Heart right ventricle (tissue), 16 donors: ENCODE measurements around the gene RTTN. TPM values are rescaled to one million over a fixed set of nuclear protein-coding genes. Genes with fewer than 3 reads are reported as not detected.

Experiments
- ATAC-seq, 8 donors: fragments of 200-7000 bp; cut with Tn5 transposase; one replicate each; pipeline ENCODE4 v1.9.1; 2020; ENCODE audit warnings: mild to moderate bottlenecking in 8 of 8, moderate library complexity in 8 of 8, moderate number of reproducible peaks in 1 of 8
- DNase-seq, 2 donors: peaks; one replicate each; pipeline ENCODE4 v3.0.0-alpha.2; 2020
- H3K27ac ChIP-seq, 10 donors: fragments of 200-600 bp; sonication (generic) in 2 of 10; one replicate each; pipeline versions ENCODE4 v1.5.0 to v1.8.0; 2020 to 2022; ENCODE audit warnings: mild to moderate bottlenecking in 3 of 10
- H3K27me3 ChIP-seq, 7 donors: fragments of 200-600 bp; one replicate each; pipeline ENCODE4 v1.8.0; 2021 to 2022; ENCODE audit warnings: mild to moderate bottlenecking in 2 of 7
- H3K36me3 ChIP-seq, 9 donors: fragments of 200-600 bp; sonication (generic) in 1 of 9; one replicate each; pipeline versions ENCODE4 v1.5.0 to v1.8.0; 2020 to 2022; ENCODE audit warnings: mild to moderate bottlenecking in 2 of 9
- H3K4me1 ChIP-seq, 9 donors: fragments of 200-600 bp; sonication (generic) in 1 of 9; one replicate each; pipeline versions ENCODE4 v1.5.0 to v1.8.0; 2020 to 2022; ENCODE audit warnings: mild to moderate bottlenecking in 4 of 9
- H3K4me3 ChIP-seq, 10 donors: fragments of 200-600 bp; sonication (generic) in 2 of 10; one replicate each; pipeline versions ENCODE4 v1.5.0 to v1.8.0; 2020 to 2022; ENCODE audit warnings: mild to moderate bottlenecking in 7 of 10, moderate library complexity in 2 of 10
- H3K9me3 ChIP-seq, 11 donors: fragments of 200-600 bp in 10 of 11; sonication (generic) in 2 of 11; one replicate each; pipeline versions ENCODE4 v1.5.0 to v1.8.0; 2013 to 2022; ENCODE audit warnings: mild to moderate bottlenecking in 2 of 11, control low read depth in 1 of 11, moderate library complexity in 1 of 11
- WGBS, 2 donors: extraction: QIAGEN DNeasy Blood & Tissue Kit; methylation state at CpG; one replicate each; pipeline ENCODE4 v1.1.7; 2013; ENCODE audit warnings: inconsistent platforms in 1 of 2; 5-methylcytosine and 5-hydroxymethylcytosine counted together
- intact Hi-C, 10 donors: fragments of 100-400 bp; cut with DNase I; formaldehyde crosslinking; loops; one replicate each; pipeline versions ENCODE4 v1.11.1 to v1.14.2; 2022
- polyA plus RNA-seq, 2 donors: library from polyadenylated mRNA; stranded (reverse); fragments of 200-250 nt; gene quantifications; one replicate each; pipeline ENCODE4 v1.2.3, GENCODE V29; 2013
- total RNA-seq, 10 donors: library from RNA; stranded (reverse); fragmentation: NEBNext Ultra II Directional in 3 of 10; extraction: Animal tissue kit (Norgen Biotek cat#: 25700) in 3 of 10; gene quantifications; one replicate each; pipeline versions ENCODE4 v1.2.1 to v1.2.4, GENCODE V29; 2021 to 2023
- TF ChIP-seq, protein P1 (sequence below), 9 donors: fragments of 200-600 bp; sonication (generic) in 2 of 9; IDR thresholded peaks; one replicate each; pipeline versions ENCODE4 v1.5.0 to v1.8.0; 2021 to 2022; ENCODE audit warnings: antibody characterized with exemption in 9 of 9, mild to moderate bottlenecking in 5 of 9, moderate library complexity in 1 of 9
- donor health status: Arrhythmogenic right ventricular cardiomyopathy.
- donor health status: ischemic (EF 13 %, LVEDD 7.1; RV severe dilation, severe dysfunction).
- donor health status: healthy with polysubstance abuse.
- donor health status: DM: no; HTN: yes; CAD: no.
- donor health status: DM: no; HTN: no; CAD: no.
- donor health status: ischemic (EF 25% LVEDD 6.9; RV normal size, moderate dysfunction).
- donor health status: ischemic (EF 25% LVEDD 5.7; RV mildly dilated, moderate dysfunction).
- donor health status: healthy.
- donor health status: DM: yes; HTN: yes; CAD: no.
- donor health status: Ischemic cardiomyopathy.
- donor health status: ischemic (EF 35%, LVEDD 5.7; RV mildly dilated, moderate dysfunction).
- donor health status: nonischemic (EF 11% LVEDD 7.7; RV severe dilation, severe dysfunction).
- donor health status: DM: yes; HTN: yes; CAD: no.
- donor health status: PGD.
- donor health status: ischemic (EF 29% LVEDD 5.4; RV normal size, mild dysfunction).
- donor health status: nonischemic (EF 23%, LVEDD 6.1; RV moderate dilation, normal function).

Gene RTTN
- total and polyA plus RNA-seq, 12 donors: 3.5 to 15.7 (median 9.4) TPM

DNA sequence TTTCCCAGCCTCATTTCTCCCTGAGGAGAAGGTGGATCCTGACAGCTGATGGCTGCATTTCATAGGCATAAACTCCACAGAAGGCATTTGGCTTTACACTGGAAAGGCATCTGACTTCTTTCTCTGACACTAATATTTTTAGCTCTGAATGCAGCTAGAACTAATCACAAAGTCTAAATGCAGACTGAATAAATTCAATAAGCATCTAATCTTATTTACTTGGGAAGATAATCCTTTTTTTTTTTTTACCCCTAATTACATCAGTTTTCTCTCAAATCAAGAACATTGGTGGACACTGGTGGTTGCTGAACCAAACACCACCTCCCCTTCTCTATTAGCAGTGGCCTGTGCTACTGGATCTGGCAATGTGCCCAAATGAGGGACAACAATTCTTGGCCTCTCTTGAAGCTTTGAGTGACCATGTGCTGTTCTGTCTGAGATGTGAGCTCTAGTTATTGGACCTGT lies 206.9 kb downstream of the RTTN start:
- Histone ChIP-seq H3K9me3 (no peaks in the 10 kb centered on the region), H3K4me3 (no peak overlapping the region), H3K36me3 (peaks cover 0 to 6% (median 0%) of the 10 kb centered on the region in 9 donors), H3K27me3 (no peaks in the 10 kb centered on the region), H3K27ac (peak overlapping the region in 9 of 10 donors; percentile 12 to 79 (median 61)), H3K4me1 (peaks cover 0 to 33% (median 18%) of the 10 kb centered on the region in 9 donors)
- intact Hi-C loops: loop anchor here in 1 of 10 donors (10.0 kb wide), 1 partner anchor 46 kb away; no protein-coding TSS in a partner anchor
- DNase-seq (peak in 1 of 2 donors; percentile 56), ATAC-seq (peak; percentile 83 to 95 (median 93))
- TF ChIP-seq, protein P1, sequence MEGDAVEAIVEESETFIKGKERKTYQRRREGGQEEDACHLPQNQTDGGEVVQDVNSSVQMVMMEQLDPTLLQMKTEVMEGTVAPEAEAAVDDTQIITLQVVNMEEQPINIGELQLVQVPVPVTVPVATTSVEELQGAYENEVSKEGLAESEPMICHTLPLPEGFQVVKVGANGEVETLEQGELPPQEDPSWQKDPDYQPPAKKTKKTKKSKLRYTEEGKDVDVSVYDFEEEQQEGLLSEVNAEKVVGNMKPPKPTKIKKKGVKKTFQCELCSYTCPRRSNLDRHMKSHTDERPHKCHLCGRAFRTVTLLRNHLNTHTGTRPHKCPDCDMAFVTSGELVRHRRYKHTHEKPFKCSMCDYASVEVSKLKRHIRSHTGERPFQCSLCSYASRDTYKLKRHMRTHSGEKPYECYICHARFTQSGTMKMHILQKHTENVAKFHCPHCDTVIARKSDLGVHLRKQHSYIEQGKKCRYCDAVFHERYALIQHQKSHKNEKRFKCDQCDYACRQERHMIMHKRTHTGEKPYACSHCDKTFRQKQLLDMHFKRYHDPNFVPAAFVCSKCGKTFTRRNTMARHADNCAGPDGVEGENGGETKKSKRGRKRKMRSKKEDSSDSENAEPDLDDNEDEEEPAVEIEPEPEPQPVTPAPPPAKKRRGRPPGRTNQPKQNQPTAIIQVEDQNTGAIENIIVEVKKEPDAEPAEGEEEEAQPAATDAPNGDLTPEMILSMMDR (IDR thresholded peaks at IDR 0.05): no peak

DNA sequence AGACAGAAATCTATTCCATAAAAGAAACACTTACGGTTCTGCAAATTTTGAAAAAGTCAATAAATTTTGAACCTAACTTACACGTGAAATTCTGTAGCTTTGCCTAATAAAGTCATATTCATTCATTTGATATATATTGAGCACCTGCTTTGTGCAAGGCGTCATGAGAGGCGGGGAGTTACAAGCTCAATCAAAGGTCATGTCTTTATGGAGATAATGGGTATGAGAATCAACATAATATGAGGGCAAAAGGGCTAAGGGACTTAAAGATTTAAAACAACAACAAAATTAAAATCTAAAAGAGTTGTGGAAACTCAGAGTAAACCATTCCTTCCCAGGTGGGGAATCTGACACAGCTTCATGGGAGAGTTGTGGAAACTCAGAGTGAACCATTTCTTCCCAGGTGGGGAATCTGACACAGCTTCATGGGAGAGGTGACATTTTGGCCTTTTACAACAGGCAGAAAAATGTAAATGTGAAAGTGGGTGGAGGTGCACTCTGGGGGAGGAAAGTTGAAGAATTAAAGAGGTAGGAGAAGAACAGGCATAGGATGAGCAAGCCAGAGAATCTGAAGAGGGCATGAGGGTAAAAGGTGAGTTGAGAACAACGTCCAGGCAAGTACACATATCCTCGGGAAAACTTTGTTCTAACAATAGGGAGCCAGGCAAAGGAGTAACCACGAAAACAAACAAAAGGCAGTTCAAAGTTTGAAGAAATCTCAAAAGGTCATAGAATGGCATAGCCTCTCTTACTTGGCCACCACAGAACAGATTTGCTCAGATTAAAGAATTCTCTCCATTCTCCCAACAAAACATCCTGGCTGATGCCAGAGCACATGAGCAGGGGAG lies 208.3 kb downstream of the RTTN start:
- TF ChIP-seq, protein P1 (IDR thresholded peaks at IDR 0.05): no peak
- H3K4me1 ChIP-seq: peaks cover 0 to 31% (median 17%) of the 10 kb centered on the region in 9 donors
- H3K27ac ChIP-seq: peak overlapping the region in 5 of 10 donors; percentile 61 to 79 (median 75)
- H3K4me3 ChIP-seq: no peak overlapping the region
- DNase-seq (no peak), ATAC-seq (no peak)
- H3K27me3 ChIP-seq: no peaks in the 10 kb centered on the region
- intact Hi-C loops: loop anchor here in 1 of 10 donors (10.0 kb wide), 1 partner anchor 48 kb away; no protein-coding TSS in a partner anchor
- WGBS, 2 donors: 76 to 82% methylated on average over 7 of the region's 7 CpGs
- peaks cover 0 to 10% (median 0%) of the 10 kb centered on the region in 9 donors for H3K36me3 ChIP-seq
- H3K9me3 ChIP-seq: no peaks in the 10 kb centered on the region

DNA sequence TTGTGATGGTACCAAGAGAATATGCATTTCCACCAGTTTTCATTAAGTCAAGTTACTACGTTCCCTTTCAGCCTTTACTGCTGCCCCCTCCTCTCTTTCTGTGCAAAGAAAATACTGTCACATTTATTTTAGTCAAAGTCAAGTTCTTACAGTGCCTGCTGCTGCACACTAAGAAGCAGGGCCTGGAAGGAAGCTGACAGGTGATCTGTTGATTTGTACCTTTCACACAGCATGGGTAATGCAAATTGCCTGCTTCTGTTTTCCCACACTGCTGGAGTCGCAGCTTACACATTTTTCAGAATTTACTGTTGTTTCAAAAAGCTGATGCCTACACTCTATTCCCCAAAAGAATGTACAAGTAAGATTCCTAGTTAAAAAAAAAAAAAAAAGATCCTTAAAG lies 209.1 kb downstream of the RTTN start:
- Histone ChIP-seq H3K27me3 (no peaks in the 10 kb centered on the region), H3K27ac (no peak overlapping the region), H3K36me3 (peaks cover 0 to 6% (median 0%) of the 10 kb centered on the region in 9 donors), H3K4me3 (no peak overlapping the region), H3K4me1 (peaks cover 0 to 31% (median 17%) of the 10 kb centered on the region in 9 donors), H3K9me3 (peaks cover 0 to 6% (median 0%) of the 10 kb centered on the region in 11 donors)
- ATAC-seq (no peak), DNase-seq (no peak)
- WGBS, 2 donors: 72 to 82% methylated on average over 2 of the region's 2 CpGs
- intact Hi-C loops: loop anchor here in 1 of 10 donors (10.0 kb wide), 1 partner anchor 48 kb away; no protein-coding TSS in a partner anchor
- TF ChIP-seq, protein P1 (IDR thresholded peaks at IDR 0.05): no peak

- no peak for DNase-seq
- intact Hi-C loops: loop anchor here in 1 of 10 donors (10.0 kb wide), 1 partner anchor 49 kb away; no protein-coding TSS in a partner anchor
- TF ChIP-seq, protein P1 (IDR thresholded peaks at IDR 0.05): no peak
- H3K9me3 ChIP-seq: peaks cover 0 to 11% (median 0%) of the 10 kb centered on the region in 11 donors
- no peak overlapping the region for H3K4me3 ChIP-seq
- 90 to 92% methylated on average over 3 of the region's 3 CpGs for WGBS, 2 donors
- H3K27ac ChIP-seq: no peak overlapping the region
- H3K36me3 ChIP-seq: peaks cover 0 to 4% (median 0%) of the 10 kb centered on the region in 9 donors
- H3K27me3 ChIP-seq: no peaks in the 10 kb centered on the region
- H3K4me1 ChIP-seq: peaks cover 0 to 31% (median 17%) of the 10 kb centered on the region in 9 donors
- no peak for ATAC-seq
These were observed 209.7 kb downstream of the RTTN start for GRCh38 chr18:69995774-69996173.
